Measurements from ENCODE around the gene ASB1. TPM values are rescaled to one million over a fixed set of nuclear protein-coding genes. Genes with fewer than 3 reads are reported as not detected.
A peak's percentile ranks its signal among the peaks of the same experiment; 100 is the strongest.

Gene ASB1
- total and polyA plus RNA-seq, 2 donors (not counting 1 experiment from before 2014, with no cell fraction given), result 31.9 to 50.7 TPM

GRCh38 chr2:238424313-238424700 is 2.4 kb upstream of the ASB1 start:
- no peaks in the 10 kb centered on the region for H3K9me3 Mint-ChIP-seq (ENCODE audit: insufficient read depth)
- no peak overlapping the region for H2AFZ ChIP-seq (ENCODE audit: insufficient read depth, low read depth, low read length, poor library complexity, severe bottlenecking)
- no peak overlapping the region for H3K27ac ChIP-seq (ENCODE audit: low read length in 2 of 2)
- no peak for TF ChIP-seq CTCF (IDR thresholded peaks at IDR 0.05)
- no peak for TF ChIP-seq EZH2 (IDR thresholded peaks at IDR 0.05; ENCODE audit: borderline replicate concordance, insufficient read depth, low read depth, low read length, poor library complexity, severe bottlenecking)
- no peaks in the 10 kb centered on the region for H3K27me3 ChIP-seq (replicated peaks in 1 of 4; ENCODE audit: control extremely low read depth in 1 of 4, control insufficient read depth in 3 of 4, insufficient read depth in 4 of 4, low read length in 3 of 4)
- peak overlapping the region; percentile 42 for H3K27ac Mint-ChIP-seq
- peaks cover 36% of the 10 kb centered on the region for H3K79me2 ChIP-seq (ENCODE audit: control insufficient read depth, insufficient read depth, low read length)
- no peak overlapping the region for H3K4me3 ChIP-seq (ENCODE audit: control extremely low read depth in 1 of 5, extremely low read depth in 1 of 5, insufficient read depth in 1 of 5, low read depth in 2 of 5, low read length in 4 of 5)
- ChIA-PET POLR2A (no interaction called here), CTCF (no interaction called here)
- no peak overlapping the region for H3K4me2 ChIP-seq (replicated peaks; ENCODE audit: low read depth, low read length, poor library complexity, severe bottlenecking)
- H3K27me3 Mint-ChIP-seq, result no peaks in the 10 kb centered on the region
- peak overlapping the region; percentile 48 for H3K4me3 Mint-ChIP-seq
- H3K9ac ChIP-seq (ENCODE audit: low read length), result no peak overlapping the region
- H3K36me3 ChIP-seq (replicated peaks in 1 of 2; ENCODE audit: control extremely low read depth in 1 of 2, control insufficient read depth in 1 of 2, extremely low read depth in 1 of 2, insufficient read depth in 2 of 2, low read length in 1 of 2), result no peaks in the 10 kb centered on the region
- intact Hi-C loops (cut with micrococcal nuclease), result loop anchor here (10.0 kb wide), 1 partner anchor 1600 kb away; the partner anchor contains the start of gene NDUFA10
- peaks cover 13% of the 10 kb centered on the region for H4K20me1 ChIP-seq (ENCODE audit: control insufficient read depth, insufficient read depth, low read length, poor library complexity, severe bottlenecking)
- WGBS (ENCODE audit: insufficient coverage), result 93% methylated on average over 3 of the region's 3 CpGs
- H3K4me1 ChIP-seq (ENCODE audit: control insufficient read depth in 2 of 2, insufficient read depth in 2 of 2, low read length in 2 of 2), result peaks cover 19 to 26% of the 10 kb centered on the region in 2 donors
- H3K9me3 ChIP-seq (ENCODE audit: control extremely low read depth in 1 of 3, control insufficient read depth in 2 of 3, insufficient read depth in 1 of 3, low read length in 2 of 3), result no peaks in the 10 kb centered on the region
- ATAC-seq (ENCODE audit: low read depth) (no peak), DNase-seq (no peak)
- peaks cover 25% of the 10 kb centered on the region for H3K4me1 Mint-ChIP-seq

DNA sequence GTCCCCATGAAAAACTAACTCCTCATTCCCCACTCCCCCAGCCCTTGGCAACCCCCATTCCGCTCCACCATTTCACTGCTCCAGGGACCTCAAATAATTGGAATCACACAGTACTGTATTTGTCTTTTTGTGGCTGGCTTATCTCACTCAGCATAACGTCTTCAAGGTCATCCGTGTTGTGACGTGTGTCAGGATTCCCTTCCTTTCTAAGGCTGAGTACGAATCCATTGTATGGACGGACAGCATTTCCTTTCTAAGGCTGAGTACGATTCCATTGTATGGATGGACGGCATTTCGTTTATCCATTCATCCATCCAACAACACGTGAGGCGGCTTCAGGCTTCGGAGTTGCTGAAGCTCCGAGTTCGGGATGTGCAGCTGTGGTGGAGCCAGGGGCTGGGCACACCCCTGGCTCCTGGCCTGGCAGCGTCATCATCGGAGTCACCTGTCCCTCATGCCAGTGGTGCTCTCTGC is 1.2 kb upstream of the ASB1 start:
- H3K4me3 Mint-ChIP-seq, result peak overlapping the region; percentile 91
- no peaks in the 10 kb centered on the region for H3K27me3 Mint-ChIP-seq
- WGBS (ENCODE audit: insufficient coverage), result 95% methylated on average over 16 of the region's 16 CpGs
- H3K36me3 ChIP-seq (replicated peaks in 1 of 2; ENCODE audit: control extremely low read depth in 1 of 2, control insufficient read depth in 1 of 2, extremely low read depth in 1 of 2, insufficient read depth in 2 of 2, low read length in 1 of 2), result no peaks in the 10 kb centered on the region
- peaks cover 19% of the 10 kb centered on the region for H4K20me1 ChIP-seq (ENCODE audit: control insufficient read depth, insufficient read depth, low read length, poor library complexity, severe bottlenecking)
- DNase-seq (no peak), ATAC-seq (ENCODE audit: low read depth) (no peak)
- intact Hi-C loops (cut with micrococcal nuclease), result loop anchor here (10.0 kb wide), 1 partner anchor 1599 kb away; the partner anchor contains the start of gene NDUFA10
- no peaks in the 10 kb centered on the region for H3K9me3 ChIP-seq (ENCODE audit: control extremely low read depth in 1 of 3, control insufficient read depth in 2 of 3, insufficient read depth in 1 of 3, low read length in 2 of 3)
- peak overlapping the region in 2 of 5 experiments; percentile 85 to 93 for H3K4me3 ChIP-seq (ENCODE audit: control extremely low read depth in 1 of 5, extremely low read depth in 1 of 5, insufficient read depth in 1 of 5, low read depth in 2 of 5, low read length in 4 of 5)
- peak overlapping the region; percentile 98 for H2AFZ ChIP-seq (ENCODE audit: insufficient read depth, low read depth, low read length, poor library complexity, severe bottlenecking)
- CTCF ChIA-PET, result no interaction called here
- peaks cover 19 to 26% of the 10 kb centered on the region in 2 donors for H3K4me1 ChIP-seq (ENCODE audit: control insufficient read depth in 2 of 2, insufficient read depth in 2 of 2, low read length in 2 of 2)
- no peak for TF ChIP-seq EZH2 (IDR thresholded peaks at IDR 0.05; ENCODE audit: borderline replicate concordance, insufficient read depth, low read depth, low read length, poor library complexity, severe bottlenecking)
- TF ChIP-seq CTCF (IDR thresholded peaks at IDR 0.05), result no peak
- H3K27ac ChIP-seq (ENCODE audit: low read length in 2 of 2), result no peak overlapping the region
- no peaks in the 10 kb centered on the region for H3K27me3 ChIP-seq (replicated peaks in 1 of 4; ENCODE audit: control extremely low read depth in 1 of 4, control insufficient read depth in 3 of 4, insufficient read depth in 4 of 4, low read length in 3 of 4)
- POLR2A ChIA-PET, result interaction anchor here (0.6 kb wide), 1 partner anchor 82 kb away, joined by 8 read pairs; no protein-coding TSS in a partner anchor
- peaks cover 34% of the 10 kb centered on the region for H3K4me1 Mint-ChIP-seq
- H3K4me2 ChIP-seq (replicated peaks; ENCODE audit: low read depth, low read length, poor library complexity, severe bottlenecking), result peak overlapping the region; percentile 73
- H3K9ac ChIP-seq (ENCODE audit: low read length), result no peak overlapping the region
- peaks cover 44% of the 10 kb centered on the region for H3K79me2 ChIP-seq (ENCODE audit: control insufficient read depth, insufficient read depth, low read length)
- no peaks in the 10 kb centered on the region for H3K9me3 Mint-ChIP-seq (ENCODE audit: insufficient read depth)
- peak overlapping the region; percentile 57 for H3K27ac Mint-ChIP-seq

Data from B cell (primary cell).